Measurements from ENCODE around the gene ANKS1B.
"Not testable (repeated sequence)": the region's sequence is repeated elsewhere in the genome, so short reads cannot be mapped to it uniquely, and the experiment has no call there.

Gene ANKS1B

DNA sequence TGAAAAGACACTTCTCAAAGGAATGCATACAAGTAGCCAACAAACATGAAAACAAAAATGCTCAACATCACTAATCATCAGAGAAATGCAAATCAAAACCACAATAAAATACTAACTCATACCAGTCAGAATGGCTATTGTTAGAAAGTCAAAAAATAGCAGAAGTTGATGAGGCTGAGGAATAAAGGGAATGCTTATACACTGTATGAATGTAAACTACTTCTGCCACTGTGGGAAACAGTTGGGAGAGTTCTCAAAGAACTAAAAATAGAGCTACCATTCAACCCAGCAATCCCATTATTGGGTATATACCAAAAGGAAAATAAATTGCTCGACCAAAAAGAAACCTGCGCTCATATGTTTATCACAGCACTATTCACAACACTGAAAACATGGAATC, 360.1 kb downstream of the ANKS1B start:
- intact Hi-C loops (cut with micrococcal nuclease); H3K27ac Mint-ChIP-seq; H3K36me3 Mint-ChIP-seq (ENCODE audit: low read depth); H3K4me3 Mint-ChIP-seq; H3K4me1 Mint-ChIP-seq (ENCODE audit: low read depth); H3K27me3 Mint-ChIP-seq; H3K9me3 Mint-ChIP-seq: not testable (repeated sequence)

DNA sequence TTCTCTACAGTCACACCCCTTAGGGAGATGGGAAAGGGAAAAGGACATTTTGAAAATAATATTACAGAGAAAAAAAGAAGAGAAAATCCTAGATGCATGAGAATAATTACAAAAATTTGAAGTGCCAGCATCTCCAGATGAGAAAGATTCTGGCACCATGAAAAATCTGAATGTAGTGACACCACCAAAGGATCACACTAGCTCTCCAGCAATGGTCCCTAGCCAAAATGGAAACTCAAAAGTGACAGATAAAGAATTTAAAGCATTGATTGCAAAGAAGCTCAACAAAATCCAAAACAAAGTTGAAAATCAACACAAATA, 364.6 kb downstream of the ANKS1B start:
- Mint-ChIP-seq H3K27ac (no peak overlapping the region), H3K4me1 (ENCODE audit: low read depth) (no peaks in the 10 kb centered on the region), H3K9me3 (no peaks in the 10 kb centered on the region), H3K4me3 (no peak overlapping the region), H3K36me3 (ENCODE audit: low read depth) (no peaks in the 10 kb centered on the region), H3K27me3 (no peaks in the 10 kb centered on the region)
- intact Hi-C loops (cut with micrococcal nuclease): loop anchor here (1.0 kb wide), 1 partner anchor 577 kb away; no protein-coding TSS in a partner anchor

DNA sequence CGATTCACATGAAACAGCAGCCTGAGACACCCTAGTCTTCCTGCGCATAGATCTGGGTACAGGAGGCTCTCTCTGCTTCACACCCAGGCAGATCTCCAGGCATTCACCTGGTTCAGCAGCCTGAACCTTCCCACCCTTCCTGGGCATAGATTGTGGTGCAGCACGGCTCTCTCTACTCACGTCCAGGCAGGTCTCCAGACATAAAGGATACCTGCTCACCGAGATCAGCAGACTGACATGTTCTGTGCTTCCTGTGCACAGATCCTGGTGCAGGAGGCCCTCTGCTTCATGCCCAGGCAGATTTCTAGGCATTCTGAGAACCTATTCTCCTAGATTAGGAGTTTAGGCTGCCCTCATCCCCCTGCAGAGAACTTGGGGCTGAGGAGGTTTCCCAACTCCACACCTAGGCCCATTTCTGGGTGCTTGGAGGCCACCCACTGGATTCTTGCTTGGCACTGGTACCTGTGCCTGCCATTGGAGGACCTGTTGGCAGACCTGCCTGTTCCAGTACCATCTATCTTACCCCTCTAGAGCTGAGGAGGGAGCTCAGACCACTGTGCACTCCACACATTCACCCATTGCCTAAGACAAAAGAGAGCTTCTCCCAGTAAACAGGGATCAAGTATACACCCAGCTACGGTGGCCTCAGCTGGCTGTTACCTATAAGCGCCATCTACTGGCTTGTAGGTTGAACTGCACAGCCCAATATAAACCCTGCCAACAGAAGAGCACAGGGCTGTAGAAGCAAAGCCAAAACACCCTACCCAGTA, 365.2 kb downstream of the ANKS1B start:
- Mint-ChIP-seq H3K27me3 (no peaks in the 10 kb centered on the region), H3K27ac (no peak overlapping the region), H3K4me3 (no peak overlapping the region), H3K4me1 (ENCODE audit: low read depth) (no peaks in the 10 kb centered on the region), H3K36me3 (ENCODE audit: low read depth) (no peaks in the 10 kb centered on the region), H3K9me3 (no peaks in the 10 kb centered on the region)
- intact Hi-C loops (cut with micrococcal nuclease): loop anchor here (1.0 kb wide), 1 partner anchor 576 kb away; no protein-coding TSS in a partner anchor

DNA sequence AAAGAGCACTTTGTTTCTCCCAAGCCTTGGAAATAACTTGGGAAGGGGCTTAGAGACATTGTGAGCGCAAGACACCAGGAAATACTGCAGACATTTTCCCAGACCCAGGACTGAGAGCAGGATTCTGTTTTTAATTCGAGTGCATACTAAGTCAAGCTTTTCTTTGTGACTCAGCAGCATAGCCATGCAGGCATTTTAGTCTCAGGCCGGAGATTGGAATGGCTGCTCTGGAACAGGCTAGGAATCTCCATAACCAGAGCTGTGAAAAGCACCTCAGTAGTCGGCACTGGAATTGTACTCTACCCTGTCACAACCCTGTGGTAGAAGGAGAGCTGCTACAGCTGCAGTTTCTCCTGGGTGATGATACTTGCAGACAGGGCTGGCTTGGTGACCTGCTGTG, 366.1 kb downstream of the ANKS1B start:
- intact Hi-C loops (cut with micrococcal nuclease): no loop called here
- Mint-ChIP-seq H3K4me1 (ENCODE audit: low read depth) (no peaks in the 10 kb centered on the region), H3K4me3 (no peak overlapping the region), H3K27ac (no peak overlapping the region), H3K36me3 (ENCODE audit: low read depth) (no peaks in the 10 kb centered on the region), H3K9me3 (no peaks in the 10 kb centered on the region), H3K27me3 (no peaks in the 10 kb centered on the region)

DNA sequence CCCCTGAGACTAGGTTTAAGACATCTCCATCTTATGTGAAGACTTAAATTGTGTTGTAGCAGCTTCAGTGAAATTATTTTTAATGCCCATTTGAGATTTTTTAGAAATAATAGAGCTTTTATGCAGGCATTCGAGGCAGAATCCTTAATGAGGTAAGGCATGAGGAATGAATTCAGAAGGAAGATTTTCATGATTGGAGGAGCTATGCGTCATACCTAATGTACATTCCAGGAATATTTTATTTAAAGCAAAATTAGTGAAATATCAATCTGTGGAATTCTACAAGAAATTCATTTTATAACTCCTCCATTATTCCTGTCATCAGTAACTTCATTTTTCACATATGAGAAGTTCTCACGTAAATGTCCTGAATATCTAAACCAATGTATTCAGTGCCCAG, 373.1 kb downstream of the ANKS1B start:
- H3K27ac Mint-ChIP-seq: no peak overlapping the region
- H3K36me3 Mint-ChIP-seq (ENCODE audit: low read depth): no peaks in the 10 kb centered on the region
- H3K9me3 Mint-ChIP-seq: no peaks in the 10 kb centered on the region
- H3K4me3 Mint-ChIP-seq: no peak overlapping the region
- H3K4me1 Mint-ChIP-seq (ENCODE audit: low read depth): no peaks in the 10 kb centered on the region
- H3K27me3 Mint-ChIP-seq: no peaks in the 10 kb centered on the region
- intact Hi-C loops (cut with micrococcal nuclease): no loop called here

DNA sequence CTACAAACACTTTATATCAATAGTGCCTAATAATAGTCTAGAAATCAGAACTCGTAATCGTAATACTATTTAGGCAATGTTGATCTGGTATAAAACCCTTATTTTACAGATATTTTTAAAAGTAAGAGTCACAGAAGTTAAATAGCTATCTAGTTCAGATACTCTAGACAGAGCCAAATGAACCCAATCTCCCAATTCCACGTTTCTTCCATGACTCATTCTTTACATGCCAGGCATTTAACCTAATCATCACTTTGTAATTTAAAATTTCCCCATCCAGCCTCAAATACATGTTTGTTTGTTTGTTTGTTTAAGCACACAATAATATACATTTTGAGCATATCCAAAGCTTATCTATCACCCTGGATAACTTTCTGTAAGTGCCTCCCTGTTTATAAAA, 373.6 kb downstream of the ANKS1B start:
- no peak overlapping the region for H3K4me3 Mint-ChIP-seq
- no peaks in the 10 kb centered on the region for H3K27me3 Mint-ChIP-seq
- intact Hi-C loops (cut with micrococcal nuclease): no loop called here
- no peaks in the 10 kb centered on the region for H3K36me3 Mint-ChIP-seq (ENCODE audit: low read depth)
- no peaks in the 10 kb centered on the region for H3K9me3 Mint-ChIP-seq
- no peaks in the 10 kb centered on the region for H3K4me1 Mint-ChIP-seq (ENCODE audit: low read depth)
- H3K27ac Mint-ChIP-seq: no peak overlapping the region

DNA sequence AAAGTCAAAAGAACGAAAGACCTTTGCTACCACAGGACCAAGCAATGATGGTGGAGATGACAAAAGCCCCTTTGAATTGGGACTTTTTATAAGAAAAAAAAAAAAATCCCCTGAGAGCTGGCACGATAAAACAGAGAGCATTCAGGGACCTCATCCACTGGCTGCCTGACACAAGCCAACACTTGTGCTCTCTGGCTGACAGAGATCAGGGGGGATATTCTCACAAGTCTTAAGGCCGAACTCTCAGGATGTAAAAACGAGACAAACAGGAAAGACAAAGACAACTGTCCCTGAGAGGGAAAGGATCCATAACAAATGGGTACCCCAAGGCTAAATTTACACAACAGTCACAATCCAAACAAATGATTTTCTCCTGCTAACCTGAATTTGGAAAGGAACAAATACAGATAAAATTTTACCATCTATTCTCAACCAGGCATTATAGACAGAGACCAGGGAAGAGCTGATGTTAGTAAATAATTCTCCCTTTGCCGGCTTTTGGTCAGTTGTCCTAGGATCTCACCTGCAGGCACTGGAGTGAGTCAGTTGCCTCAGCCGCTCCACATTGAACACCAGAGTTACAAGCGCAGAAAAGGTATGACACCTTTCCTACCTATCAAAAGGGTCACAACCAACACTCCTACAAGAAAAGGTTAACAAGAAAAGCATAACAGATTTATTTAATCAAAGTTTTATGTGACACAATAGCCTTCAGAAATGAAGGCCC, 375.1 kb downstream of the ANKS1B start:
- intact Hi-C loops (cut with micrococcal nuclease): no loop called here
- Mint-ChIP-seq H3K27ac (no peak overlapping the region), H3K4me3 (no peak overlapping the region), H3K4me1 (ENCODE audit: low read depth) (no peaks in the 10 kb centered on the region), H3K27me3 (no peaks in the 10 kb centered on the region), H3K9me3 (no peaks in the 10 kb centered on the region), H3K36me3 (ENCODE audit: low read depth) (no peaks in the 10 kb centered on the region)

DNA sequence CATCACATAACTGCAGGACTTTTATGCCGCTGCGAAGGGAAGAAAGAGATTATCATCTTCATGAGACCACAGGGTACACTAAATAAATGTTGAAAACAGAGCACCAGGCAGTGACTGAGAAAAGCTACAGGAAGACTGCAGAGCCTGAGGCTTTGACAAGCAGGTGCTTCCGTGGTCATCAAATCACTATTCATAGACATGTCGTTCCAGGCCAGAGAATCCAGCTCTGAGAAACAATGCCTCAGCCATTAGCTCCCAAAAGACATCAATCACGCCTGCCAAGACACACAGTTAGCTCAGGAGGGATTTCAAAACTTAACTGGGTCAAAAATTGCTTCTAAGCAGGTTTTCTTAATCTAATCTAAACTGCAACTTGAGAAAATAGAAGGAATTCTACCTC, 384.3 kb downstream of the ANKS1B start:
- H3K4me3 Mint-ChIP-seq: no peak overlapping the region
- H3K36me3 Mint-ChIP-seq (ENCODE audit: low read depth): no peaks in the 10 kb centered on the region
- H3K9me3 Mint-ChIP-seq: no peaks in the 10 kb centered on the region
- intact Hi-C loops (cut with micrococcal nuclease): no loop called here
- no peaks in the 10 kb centered on the region for H3K27me3 Mint-ChIP-seq
- H3K4me1 Mint-ChIP-seq (ENCODE audit: low read depth): no peaks in the 10 kb centered on the region
- H3K27ac Mint-ChIP-seq: no peak overlapping the region

DNA sequence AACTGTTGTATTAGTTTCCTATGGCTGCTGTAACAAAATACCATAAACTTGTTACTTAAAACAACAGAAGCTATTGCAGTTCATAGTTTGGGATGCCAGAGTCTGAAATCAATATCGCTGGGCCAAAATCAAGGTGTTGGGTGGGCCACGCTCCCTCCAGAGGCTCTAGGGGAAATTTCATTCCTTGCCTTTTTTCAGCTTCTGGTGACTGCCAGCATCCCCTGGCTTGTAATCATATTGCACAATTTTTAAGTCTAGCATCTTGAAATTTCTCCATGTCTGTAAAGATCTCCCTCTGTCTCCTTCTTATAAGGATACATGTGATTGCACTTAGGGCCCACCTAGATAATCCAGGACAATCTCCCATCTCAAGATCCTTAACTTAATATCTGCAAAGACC, 386.0 kb downstream of the ANKS1B start:
- H3K27ac Mint-ChIP-seq: no peak overlapping the region
- intact Hi-C loops (cut with micrococcal nuclease): no loop called here

DNA sequence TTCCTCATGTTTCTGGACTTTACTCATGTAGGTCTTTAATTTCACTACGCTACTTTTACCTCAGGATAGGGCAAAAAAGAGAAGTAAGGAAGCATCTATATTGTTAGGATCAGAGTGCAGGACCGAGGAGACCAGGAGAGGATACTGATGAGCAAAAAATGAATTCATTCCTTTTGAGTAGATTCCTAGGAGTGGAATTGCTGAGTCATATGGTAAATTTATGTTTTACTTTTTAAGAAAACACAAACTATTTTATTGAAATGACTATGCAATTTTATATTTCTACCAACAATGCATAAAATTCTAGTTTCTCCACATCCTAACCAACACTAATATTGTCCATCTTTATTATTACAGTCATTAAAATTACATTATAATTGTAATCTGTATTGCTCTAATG, 388.0 kb downstream of the ANKS1B start:
- intact Hi-C loops (cut with micrococcal nuclease): no loop called here
- Mint-ChIP-seq H3K9me3 (no peaks in the 10 kb centered on the region), H3K27ac (no peak overlapping the region), H3K36me3 (ENCODE audit: low read depth) (no peaks in the 10 kb centered on the region), H3K4me1 (ENCODE audit: low read depth) (no peaks in the 10 kb centered on the region), H3K4me3 (no peak overlapping the region), H3K27me3 (no peaks in the 10 kb centered on the region)

More for the DNA sequence above, 386.0 kb downstream of the ANKS1B start:
- Mint-ChIP-seq H3K36me3 (ENCODE audit: low read depth) (no peaks in the 10 kb centered on the region), H3K4me3 (no peak overlapping the region), H3K9me3 (no peaks in the 10 kb centered on the region), H3K27me3 (no peaks in the 10 kb centered on the region), H3K4me1 (ENCODE audit: low read depth) (no peaks in the 10 kb centered on the region)

DNA sequence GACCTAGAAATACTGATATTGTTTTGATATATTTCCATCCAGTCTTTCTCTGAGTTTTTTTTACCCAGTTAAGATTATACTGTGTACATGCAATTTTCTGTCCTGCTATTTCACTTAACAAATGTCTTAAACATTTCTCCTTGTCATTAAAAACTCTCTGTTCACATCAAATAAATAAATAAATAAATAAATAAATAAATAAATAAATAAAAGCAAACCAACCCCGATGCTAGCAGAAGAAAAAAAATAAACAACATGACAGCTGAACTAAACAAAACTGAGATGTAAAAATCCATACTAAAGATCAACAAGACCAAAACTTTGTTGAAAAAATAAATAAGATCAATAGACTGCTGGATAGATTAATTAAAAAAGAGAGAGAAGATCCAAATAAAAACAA, 407.6 kb downstream of the ANKS1B start:
- H3K4me3 Mint-ChIP-seq; H3K4me1 Mint-ChIP-seq (ENCODE audit: low read depth); H3K27ac Mint-ChIP-seq; intact Hi-C loops (cut with micrococcal nuclease); H3K36me3 Mint-ChIP-seq (ENCODE audit: low read depth); H3K27me3 Mint-ChIP-seq: not testable (repeated sequence)
- H3K9me3 Mint-ChIP-seq: peaks cover 15% of the 10 kb centered on the region

DNA sequence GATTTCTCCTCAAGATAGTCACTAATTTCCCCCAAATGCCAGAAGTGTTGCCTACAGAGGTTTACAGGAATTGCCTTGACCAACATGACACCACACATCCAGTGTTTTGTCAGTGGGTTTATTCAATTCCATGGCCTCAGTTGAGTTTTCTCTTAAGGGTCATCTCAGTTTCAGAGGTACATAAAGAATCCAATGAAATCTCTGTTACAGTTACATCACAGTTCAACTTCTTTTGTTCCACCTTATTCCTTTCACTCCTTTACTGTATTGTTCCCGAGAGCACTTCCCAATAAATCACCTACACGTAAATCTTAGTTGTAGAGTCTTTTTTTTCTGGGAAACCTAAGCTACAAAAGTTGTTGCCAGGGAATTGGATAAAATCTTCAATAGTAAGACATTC, 410.8 kb downstream of the ANKS1B start:
- Mint-ChIP-seq H3K4me3 (no peak overlapping the region), H3K9me3 (peaks cover 15% of the 10 kb centered on the region), H3K27me3 (no peaks in the 10 kb centered on the region), H3K4me1 (ENCODE audit: low read depth) (no peaks in the 10 kb centered on the region), H3K36me3 (ENCODE audit: low read depth) (no peaks in the 10 kb centered on the region), H3K27ac (no peak overlapping the region)
- intact Hi-C loops (cut with micrococcal nuclease): no loop called here

DNA sequence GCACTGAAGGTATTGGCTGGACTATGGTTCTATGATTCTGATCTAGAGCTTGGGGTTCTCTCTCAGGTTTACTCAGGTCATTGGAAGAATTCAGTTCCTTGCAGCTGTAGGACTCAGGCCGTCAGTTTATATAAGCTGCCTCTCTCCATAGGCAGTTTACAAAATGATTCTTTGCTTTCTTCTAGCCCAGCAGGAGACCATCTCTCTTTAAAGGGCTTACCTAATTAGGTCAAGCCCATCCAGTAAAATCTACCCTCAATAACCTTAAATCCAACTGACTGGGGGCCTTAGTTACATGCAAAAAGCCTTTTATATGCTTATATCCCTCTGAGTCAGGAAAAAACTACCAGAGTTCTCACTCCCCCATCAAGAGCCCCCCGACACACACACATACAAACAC, 417.7 kb downstream of the ANKS1B start:
- Mint-ChIP-seq H3K4me1 (ENCODE audit: low read depth) (no peaks in the 10 kb centered on the region), H3K27me3 (no peaks in the 10 kb centered on the region), H3K36me3 (ENCODE audit: low read depth) (no peaks in the 10 kb centered on the region), H3K4me3 (no peak overlapping the region), H3K9me3 (no peaks in the 10 kb centered on the region), H3K27ac (no peak overlapping the region)
- intact Hi-C loops (cut with micrococcal nuclease): no loop called here

DNA sequence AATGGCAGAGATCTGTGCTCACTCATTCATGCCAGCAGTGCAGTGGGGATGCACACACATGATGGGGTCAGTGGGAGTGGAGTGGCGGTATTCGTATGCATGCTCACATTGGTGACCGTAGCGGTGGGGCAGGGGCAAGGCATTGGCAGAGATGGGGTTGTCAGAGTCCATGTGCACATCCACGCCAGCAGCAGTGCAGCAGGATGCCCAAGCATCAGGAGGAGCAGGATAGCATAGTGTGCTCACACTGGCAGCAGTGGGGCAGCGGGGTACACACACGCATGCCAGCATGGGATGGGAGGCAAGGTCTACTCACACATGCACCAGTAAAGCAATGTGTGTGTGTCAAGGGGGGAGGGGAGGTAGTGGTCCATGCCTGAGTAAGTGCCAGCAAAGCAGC, 426.6 kb downstream of the ANKS1B start:
- intact Hi-C loops (cut with micrococcal nuclease): no loop called here
- H3K27me3 Mint-ChIP-seq: no peaks in the 10 kb centered on the region

DNA sequence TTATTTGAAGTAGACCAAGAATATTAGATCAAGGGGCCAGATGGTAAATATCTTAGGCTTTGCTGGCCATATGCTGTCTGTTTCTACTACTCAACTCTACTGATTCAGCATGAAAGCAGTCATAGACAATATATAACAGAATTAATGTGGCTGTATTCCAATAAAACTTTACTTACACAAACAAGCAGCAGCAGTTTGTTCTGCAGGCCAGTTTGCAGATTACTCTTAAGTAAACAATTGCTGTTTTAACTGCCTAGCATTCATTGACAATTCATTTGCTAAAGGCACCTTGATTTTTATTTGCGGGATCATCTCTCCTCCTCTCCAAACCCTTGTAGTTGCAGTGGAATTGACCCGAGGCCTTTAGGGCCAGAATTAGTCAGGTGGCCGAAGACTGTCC, 431.3 kb downstream of the ANKS1B start:
- H3K27me3 Mint-ChIP-seq: no peaks in the 10 kb centered on the region
- H3K9me3 Mint-ChIP-seq: peaks cover 24% of the 10 kb centered on the region
- no peaks in the 10 kb centered on the region for H3K4me1 Mint-ChIP-seq (ENCODE audit: low read depth)
- no peak overlapping the region for H3K4me3 Mint-ChIP-seq
- H3K36me3 Mint-ChIP-seq (ENCODE audit: low read depth): no peaks in the 10 kb centered on the region
- no peak overlapping the region for H3K27ac Mint-ChIP-seq
- intact Hi-C loops (cut with micrococcal nuclease): no loop called here

More for the DNA sequence above, 426.6 kb downstream of the ANKS1B start:
- no peak overlapping the region for H3K4me3 Mint-ChIP-seq
- peaks cover 33% of the 10 kb centered on the region for H3K9me3 Mint-ChIP-seq
- no peak overlapping the region for H3K27ac Mint-ChIP-seq
- H3K36me3 Mint-ChIP-seq (ENCODE audit: low read depth): no peaks in the 10 kb centered on the region
- no peaks in the 10 kb centered on the region for H3K4me1 Mint-ChIP-seq (ENCODE audit: low read depth)

Data from dendritic cell treated with granulocyte-macrophage colony-stimulating factor and Interleukin-4, amounts not matched to agents 40 ng/mL and 50 ng/mL, for 4 days (primary cell).